ENCODE measurements around the gene TAF11L14.
"Not testable (repeated sequence)": the region's sequence is repeated elsewhere in the genome, so short reads cannot be mapped to it uniquely, and the experiment has no call there.

Gene TAF11L14

GRCh38 chr5:17634160-17634559, at the start of gene TAF11L14:
Gene TAF11L14, plus strand, starts transcription at chr5:17634460.
- H3K36me3 ChIP-seq (ENCODE audit: control insufficient read depth, insufficient read depth, low read length), result no peaks in the 10 kb centered on the region
- no peak within 1 kb of the TSS for H3K9ac ChIP-seq (ENCODE audit: low read length)
- H3K27ac ChIP-seq (ENCODE audit: low read depth, low read length), result no peak within 1 kb of the TSS
- no peaks in the 10 kb centered on the region for H3K4me1 ChIP-seq (ENCODE audit: control insufficient read depth, insufficient read depth, low read length)
- H3K27me3 ChIP-seq (ENCODE audit: control insufficient read depth, insufficient read depth, low read length), result no peaks in the 10 kb centered on the region
- no peak within 1 kb of the TSS for H3K4me3 ChIP-seq (ENCODE audit: low read length)

- H3K4me3 ChIP-seq (ENCODE audit: low read length); H3K9ac ChIP-seq (ENCODE audit: low read length); H3K27me3 ChIP-seq (ENCODE audit: control insufficient read depth, insufficient read depth, low read length); H3K36me3 ChIP-seq (ENCODE audit: control insufficient read depth, insufficient read depth, low read length); H3K27ac ChIP-seq (ENCODE audit: low read depth, low read length); H3K4me1 ChIP-seq (ENCODE audit: control insufficient read depth, insufficient read depth, low read length): not testable (repeated sequence)
Measured at GRCh38 chr5:17585658-17586057, 48.6 kb upstream of the TAF11L14 start, which contains the start of gene TAF11L7. Gene TAF11L7, minus strand, starts transcription at chr5:17585758.

DNA sequence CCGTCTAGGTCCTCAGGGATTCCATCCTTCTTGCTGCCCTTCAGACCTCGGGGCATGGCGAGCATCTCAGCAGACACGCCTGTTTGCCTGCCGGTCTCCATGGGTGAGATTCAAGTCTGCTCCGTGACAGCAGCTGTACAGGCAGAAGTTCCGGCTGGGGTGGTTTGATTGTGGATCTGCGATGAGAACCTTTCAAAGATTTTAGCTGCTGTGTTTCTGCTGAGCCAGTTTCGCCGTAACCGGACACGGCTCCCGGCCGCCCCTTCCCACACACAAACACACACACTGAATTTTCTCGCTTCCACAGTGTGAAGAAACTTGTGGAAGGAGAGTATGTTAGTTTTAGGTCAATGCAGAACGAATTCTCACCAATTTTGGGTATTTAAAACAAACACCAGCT, 43.4 kb upstream of the TAF11L14 start, which contains the start of gene TAF11L8:
TAF11L8 (minus strand) TSS at position 101 of the 400 bp plus-strand sequence.
- not testable (repeated sequence) for H3K9ac ChIP-seq (ENCODE audit: low read length); H3K36me3 ChIP-seq (ENCODE audit: control insufficient read depth, insufficient read depth, low read length); H3K4me3 ChIP-seq (ENCODE audit: low read length); H3K4me1 ChIP-seq (ENCODE audit: control insufficient read depth, insufficient read depth, low read length); H3K27ac ChIP-seq (ENCODE audit: low read depth, low read length); H3K27me3 ChIP-seq (ENCODE audit: control insufficient read depth, insufficient read depth, low read length)

- H3K36me3 ChIP-seq (ENCODE audit: control insufficient read depth, insufficient read depth, low read length); H3K9ac ChIP-seq (ENCODE audit: low read length); H3K4me1 ChIP-seq (ENCODE audit: control insufficient read depth, insufficient read depth, low read length); H3K27me3 ChIP-seq (ENCODE audit: control insufficient read depth, insufficient read depth, low read length); H3K4me3 ChIP-seq (ENCODE audit: low read length); H3K27ac ChIP-seq (ENCODE audit: low read depth, low read length): not testable (repeated sequence)
Measured at GRCh38 chr5:17594255-17594654, 40.0 kb upstream of the TAF11L14 start, which contains the start of gene TAF11L9. Gene TAF11L9, minus strand, starts transcription at chr5:17594394.

GRCh38 chr5:17597728-17598127, 36.5 kb upstream of the TAF11L14 start, which contains the start of gene TAF11L10:
Gene TAF11L10, minus strand, starts transcription at chr5:17597828.
- not testable (repeated sequence) for H3K9ac ChIP-seq (ENCODE audit: low read length); H3K27me3 ChIP-seq (ENCODE audit: control insufficient read depth, insufficient read depth, low read length); H3K27ac ChIP-seq (ENCODE audit: low read depth, low read length); H3K36me3 ChIP-seq (ENCODE audit: control insufficient read depth, insufficient read depth, low read length); H3K4me3 ChIP-seq (ENCODE audit: low read length); H3K4me1 ChIP-seq (ENCODE audit: control insufficient read depth, insufficient read depth, low read length)

DNA sequence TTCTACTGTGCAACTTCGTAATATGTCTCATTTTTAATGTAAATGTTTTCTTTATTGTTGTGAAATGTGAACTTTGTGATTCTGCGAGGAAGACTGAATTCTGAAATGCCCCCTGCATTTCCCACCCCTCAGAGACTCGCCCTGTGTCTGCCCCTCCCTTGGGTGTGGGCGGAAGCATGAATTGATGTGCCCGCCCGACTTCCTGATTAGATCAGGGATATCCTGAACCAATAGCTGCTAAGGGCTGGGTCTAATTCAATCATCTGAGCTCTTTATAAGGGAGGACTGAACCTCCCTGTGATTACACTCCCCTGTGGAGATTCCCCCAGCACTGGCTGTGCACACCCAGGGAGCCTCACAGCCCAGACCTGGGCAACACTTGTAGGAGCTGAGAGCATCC, 30.4 kb upstream of the TAF11L14 start, which contains the start of gene TAF11L11:
TAF11L11 (plus strand) TSS at position 304 of the 400 bp plus-strand sequence.
- H3K27ac ChIP-seq (ENCODE audit: low read depth, low read length); H3K36me3 ChIP-seq (ENCODE audit: control insufficient read depth, insufficient read depth, low read length); H3K4me1 ChIP-seq (ENCODE audit: control insufficient read depth, insufficient read depth, low read length): not testable (repeated sequence)

DNA sequence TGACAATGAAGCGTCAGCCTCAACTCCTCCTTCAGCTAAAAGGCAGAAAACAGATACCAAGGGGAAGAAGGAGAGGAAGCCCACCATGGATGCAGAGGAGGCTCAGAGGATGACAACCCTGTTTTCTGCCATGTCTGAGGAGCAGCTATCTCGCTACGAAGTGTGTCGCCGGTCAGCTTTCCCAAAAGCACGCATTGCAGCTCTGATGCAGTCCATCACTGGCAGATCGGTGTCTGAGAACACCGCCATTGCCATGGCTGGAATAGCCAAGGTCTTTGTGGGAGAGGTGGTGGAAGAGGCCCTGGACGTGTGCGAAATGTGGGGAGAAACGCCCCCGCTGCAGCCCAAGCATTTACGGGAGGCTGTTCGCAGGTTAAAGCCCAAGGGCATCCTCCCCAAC, 29.3 kb upstream of the TAF11L14 start:
- no peaks in the 10 kb centered on the region for H3K27me3 ChIP-seq (ENCODE audit: control insufficient read depth, insufficient read depth, low read length)
- H3K27ac ChIP-seq (ENCODE audit: low read depth, low read length), result no peak overlapping the region
- H3K4me1 ChIP-seq (ENCODE audit: control insufficient read depth, insufficient read depth, low read length), result no peaks in the 10 kb centered on the region
- H3K36me3 ChIP-seq (ENCODE audit: control insufficient read depth, insufficient read depth, low read length), result no peaks in the 10 kb centered on the region
- H3K9ac ChIP-seq (ENCODE audit: low read length), result no peak overlapping the region
- H3K4me3 ChIP-seq (ENCODE audit: low read length), result no peak overlapping the region

More for the DNA sequence above, 30.4 kb upstream of the TAF11L14 start, which contains the start of gene TAF11L11:
- H3K4me3 ChIP-seq (ENCODE audit: low read length); H3K9ac ChIP-seq (ENCODE audit: low read length); H3K27me3 ChIP-seq (ENCODE audit: control insufficient read depth, insufficient read depth, low read length): not testable (repeated sequence)

DNA sequence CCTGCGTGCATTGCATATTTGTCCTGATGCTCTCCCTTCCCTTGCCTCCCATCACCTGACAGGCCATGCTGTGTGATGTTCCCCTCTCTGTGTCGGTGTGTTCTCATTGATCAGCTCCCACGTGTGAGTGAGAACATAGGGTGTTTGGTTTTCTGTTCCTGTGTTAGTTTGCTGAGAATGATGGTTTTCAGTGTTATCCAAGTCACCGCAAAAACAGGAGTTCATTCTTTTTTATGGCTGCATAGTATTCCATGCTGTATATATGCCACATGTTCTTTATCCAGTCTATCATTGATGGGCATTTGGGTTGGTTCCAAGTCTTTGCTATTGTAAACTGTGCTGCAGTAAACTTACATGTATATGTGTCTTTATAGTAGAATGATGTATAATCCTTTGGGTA, 26.8 kb upstream of the TAF11L14 start:
- not testable (repeated sequence) for H3K4me3 ChIP-seq (ENCODE audit: low read length); H3K27ac ChIP-seq (ENCODE audit: low read depth, low read length); H3K9ac ChIP-seq (ENCODE audit: low read length); H3K4me1 ChIP-seq (ENCODE audit: control insufficient read depth, insufficient read depth, low read length); H3K27me3 ChIP-seq (ENCODE audit: control insufficient read depth, insufficient read depth, low read length); H3K36me3 ChIP-seq (ENCODE audit: control insufficient read depth, insufficient read depth, low read length)

GRCh38 chr5:17610092-17610491, 24.2 kb upstream of the TAF11L14 start, which contains the start of gene TAF11L12:
Gene TAF11L12, plus strand, starts transcription at chr5:17610392.
- not testable (repeated sequence) for H3K36me3 ChIP-seq (ENCODE audit: control insufficient read depth, insufficient read depth, low read length); H3K27ac ChIP-seq (ENCODE audit: low read depth, low read length); H3K9ac ChIP-seq (ENCODE audit: low read length); H3K4me1 ChIP-seq (ENCODE audit: control insufficient read depth, insufficient read depth, low read length); H3K27me3 ChIP-seq (ENCODE audit: control insufficient read depth, insufficient read depth, low read length); H3K4me3 ChIP-seq (ENCODE audit: low read length)

- Histone ChIP-seq H3K4me1 (ENCODE audit: control insufficient read depth, insufficient read depth, low read length) (no peaks in the 10 kb centered on the region), H3K27ac (ENCODE audit: low read depth, low read length) (no peak overlapping the region), H3K27me3 (ENCODE audit: control insufficient read depth, insufficient read depth, low read length) (no peaks in the 10 kb centered on the region), H3K4me3 (ENCODE audit: low read length) (no peak overlapping the region), H3K36me3 (ENCODE audit: control insufficient read depth, insufficient read depth, low read length) (no peaks in the 10 kb centered on the region), H3K9ac (ENCODE audit: low read length) (no peak overlapping the region)
Measured at GRCh38 chr5:17614872-17615605, 19.2 kb upstream of the TAF11L14 start.

DNA sequence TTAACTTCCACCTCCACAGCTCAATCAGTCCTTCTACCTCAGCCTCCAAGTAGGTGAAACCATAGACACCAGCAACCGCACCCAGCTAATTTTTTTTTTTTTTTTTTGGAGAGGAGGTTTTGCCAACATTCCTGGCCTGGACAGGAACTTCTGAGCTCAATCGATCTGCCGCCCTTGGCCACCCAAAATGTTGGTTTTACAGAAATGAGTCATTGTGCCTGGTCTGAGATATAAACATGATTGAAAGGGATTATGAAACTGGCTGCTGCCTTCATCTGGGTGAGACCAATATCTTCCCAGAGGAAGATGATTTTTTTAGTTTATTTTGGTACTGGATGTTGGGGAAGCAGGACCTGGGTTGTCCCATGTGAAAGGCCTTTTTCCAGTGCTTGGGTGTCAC, 14.9 kb upstream of the TAF11L14 start:
- H3K27me3 ChIP-seq (ENCODE audit: control insufficient read depth, insufficient read depth, low read length), result no peaks in the 10 kb centered on the region
- no peaks in the 10 kb centered on the region for H3K36me3 ChIP-seq (ENCODE audit: control insufficient read depth, insufficient read depth, low read length)
- no peak overlapping the region for H3K27ac ChIP-seq (ENCODE audit: low read depth, low read length)
- no peak overlapping the region for H3K4me3 ChIP-seq (ENCODE audit: low read length)
- H3K9ac ChIP-seq (ENCODE audit: low read length), result no peak overlapping the region
- H3K4me1 ChIP-seq (ENCODE audit: control insufficient read depth, insufficient read depth, low read length), result no peaks in the 10 kb centered on the region

- H3K9ac ChIP-seq (ENCODE audit: low read length), result no peak overlapping the region
- H3K4me3 ChIP-seq (ENCODE audit: low read length), result no peak overlapping the region
- H3K4me1 ChIP-seq (ENCODE audit: control insufficient read depth, insufficient read depth, low read length), result no peaks in the 10 kb centered on the region
- H3K36me3 ChIP-seq (ENCODE audit: control insufficient read depth, insufficient read depth, low read length), result no peaks in the 10 kb centered on the region
- H3K27ac ChIP-seq (ENCODE audit: low read depth, low read length), result no peak overlapping the region
- H3K27me3 ChIP-seq (ENCODE audit: control insufficient read depth, insufficient read depth, low read length), result no peaks in the 10 kb centered on the region
Measured at GRCh38 chr5:17620627-17621026, 13.6 kb upstream of the TAF11L14 start.

DNA sequence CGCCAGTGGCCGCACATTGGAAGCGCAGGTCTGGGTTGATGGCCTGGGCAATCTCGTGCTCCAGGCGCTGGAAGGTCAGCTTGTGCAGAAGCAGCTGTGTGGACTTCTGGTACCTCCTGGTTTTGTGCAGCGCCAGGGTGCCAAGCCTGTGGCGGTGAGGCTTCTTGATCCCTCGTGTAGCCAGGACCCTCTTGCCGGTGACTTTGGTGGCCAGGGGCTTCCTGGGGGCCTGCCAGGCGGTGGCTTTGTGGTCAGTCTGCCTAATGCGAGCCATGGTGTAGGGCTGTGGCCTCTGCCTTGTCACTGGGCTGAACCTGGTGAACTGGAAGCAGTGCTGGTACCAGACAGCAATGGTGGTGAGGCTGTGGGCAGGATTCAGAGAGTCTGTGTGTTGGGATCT, 8.6 kb upstream of the TAF11L14 start:
- H3K27me3 ChIP-seq (ENCODE audit: control insufficient read depth, insufficient read depth, low read length), result no peaks in the 10 kb centered on the region
- H3K9ac ChIP-seq (ENCODE audit: low read length), result no peak overlapping the region
- no peaks in the 10 kb centered on the region for H3K4me1 ChIP-seq (ENCODE audit: control insufficient read depth, insufficient read depth, low read length)
- no peaks in the 10 kb centered on the region for H3K36me3 ChIP-seq (ENCODE audit: control insufficient read depth, insufficient read depth, low read length)
- H3K4me3 ChIP-seq (ENCODE audit: low read length), result no peak overlapping the region
- no peak overlapping the region for H3K27ac ChIP-seq (ENCODE audit: low read depth, low read length)

Data from rectal smooth muscle tissue (tissue), 1 donor.